Measurements from ENCODE around the gene GLOD4. TPM values are rescaled to one million over a fixed set of nuclear protein-coding genes. Genes with fewer than 3 reads are reported as not detected.

GLOD4 gene
- total and polyA plus RNA-seq, 2 of the 4 experiments (the other 2 are of a cell fraction), result 26.3 to 36.7 TPM

DNA sequence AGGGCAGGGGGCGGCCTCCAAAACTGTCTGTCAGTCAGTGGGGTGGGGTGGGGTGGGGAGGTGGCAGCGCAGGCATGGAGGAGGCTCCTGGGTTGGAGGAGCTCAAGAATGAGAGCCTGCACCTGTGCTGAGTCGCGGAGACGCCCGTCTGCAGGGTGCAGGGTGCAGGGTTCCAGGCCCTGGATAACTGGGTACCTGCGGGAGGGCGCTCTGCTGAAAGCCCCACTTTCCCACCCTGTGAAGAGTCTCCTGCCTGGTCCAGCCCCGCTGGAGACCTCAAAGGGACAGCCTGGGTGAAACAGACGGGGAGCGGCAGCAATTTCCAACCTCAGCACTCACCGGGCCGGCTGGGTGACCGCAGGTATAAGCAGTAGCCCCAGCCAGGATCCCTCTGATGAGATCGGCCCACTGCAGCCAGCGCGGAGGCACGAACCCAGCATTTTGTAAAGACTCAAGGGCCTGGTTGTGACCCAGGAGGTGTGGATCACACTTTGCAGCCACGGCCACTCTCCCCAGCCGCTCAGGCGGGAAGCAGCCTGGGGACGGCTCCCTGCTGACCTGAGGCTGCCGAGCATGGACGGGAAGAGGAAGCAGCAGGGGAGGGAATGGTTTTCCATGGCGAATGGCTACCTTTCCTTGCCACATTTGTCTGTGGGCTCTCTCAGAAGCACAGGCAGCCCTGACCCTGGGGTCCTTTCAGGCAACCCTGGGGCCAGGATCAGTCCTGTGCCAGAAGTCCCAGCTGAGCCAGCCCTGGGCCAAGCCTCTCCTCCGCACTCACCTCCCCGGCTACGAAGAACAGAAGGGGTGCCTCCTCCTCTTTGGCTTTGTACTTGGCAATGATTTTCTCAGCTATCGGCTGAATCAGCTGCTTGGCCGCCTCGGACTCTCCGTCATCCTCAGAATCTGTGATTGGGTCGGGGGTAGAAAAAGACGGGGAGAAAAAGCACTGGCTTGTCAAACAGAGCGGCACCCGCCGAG is 21.1 kb upstream of the GLOD4 start:
- H2AK9ac ChIP-seq (replicated peaks; ENCODE audit: low read depth, low read length, poor library complexity), result no peak overlapping the region
- peaks cover 0 to 4% of the 10 kb centered on the region in 2 experiments; a peak in 2 of 4 replicates for H3K79me1 ChIP-seq (ENCODE audit: low read depth in 1 of 2, low read length in 2 of 2)
- dilution Hi-C loops (cut with HindIII; ENCODE audit: low sequenced_read_pairs, unreplicated experiment), result no loop called here
- no peak overlapping the region for H4K91ac ChIP-seq (ENCODE audit: insufficient read depth, low read depth, low read length)
- ATAC-seq (ENCODE audit: low read depth) (no peak), DNase-seq (no peak)
- no peak overlapping the region for H3K23ac ChIP-seq (ENCODE audit: low read depth, low read length)
- in situ Hi-C loops (cut with MboI; ENCODE audit: low sequenced_read_pairs), result no loop called here
- H3K4me1 ChIP-seq (ENCODE audit: control insufficient read depth, insufficient read depth, low read length), result no peaks in the 10 kb centered on the region
- no peak overlapping the region for H2BK120ac ChIP-seq (ENCODE audit: low read depth, low read length)
- H3K4me2 ChIP-seq (ENCODE audit: low read depth, low read length), result no peak overlapping the region
- no peak overlapping the region for H3K18ac ChIP-seq (ENCODE audit: low read depth, low read length)
- no peaks in the 10 kb centered on the region for H3K27me3 ChIP-seq (ENCODE audit: control insufficient read depth, insufficient read depth, low read length)
- peak overlapping the region; percentile 14 for H2AFZ ChIP-seq (replicated peaks; ENCODE audit: low read length, poor library complexity)
- H2AK5ac ChIP-seq (ENCODE audit: low read depth, low read length), result no peak overlapping the region
- no peak overlapping the region for H3K4ac ChIP-seq (ENCODE audit: low read depth, low read length)
- BruUV-seq (replicated peaks), result no TSS peak
- no peak overlapping the region for H4K8ac ChIP-seq (ENCODE audit: low read depth in 2 of 2, low read length in 2 of 2)
- no peak overlapping the region for H2BK15ac ChIP-seq (ENCODE audit: low read depth, low read length)
- H2BK20ac ChIP-seq (ENCODE audit: low read depth, low read length), result no peak overlapping the region
- H3K27ac ChIP-seq (ENCODE audit: insufficient read depth, low read length), result no peak overlapping the region
- H3K56ac ChIP-seq (ENCODE audit: extremely low read depth, insufficient read depth, low read length), result no peak overlapping the region
- 95% methylated on average over 20 of the region's 37 CpGs; no CpG with 5 or more reads in 1 of the 2 experiments for WGBS, 2 experiments (ENCODE audit: extremely low coverage in 2 of 2, insufficient read length in 1 of 2)
- peaks cover 2% of the 10 kb centered on the region; the same call in 1 of the 2 replicates for H3K9me1 ChIP-seq (ENCODE audit: insufficient read depth, low read length)
- no peak overlapping the region for H3K4me3 ChIP-seq (ENCODE audit: insufficient read depth, low read depth, low read length)
- H2BK5ac ChIP-seq (ENCODE audit: low read depth, low read length, poor library complexity, severe bottlenecking), result no peak overlapping the region
- intact Hi-C loops (cut with micrococcal nuclease), result no loop called here
- H4K5ac ChIP-seq (ENCODE audit: low read depth, low read length), result no peak overlapping the region
- CTCF ChIA-PET, result no interaction called here
- TF ChIP-seq CEBPB (IDR thresholded peaks at IDR 0.05; ENCODE audit: low read depth, low read length) (no peak), POLR2A (IDR thresholded peaks at IDR 0.05; ENCODE audit: low read depth, low read length) (no peak), MAFK (IDR thresholded peaks at IDR 0.05; ENCODE audit: low read depth, low read length) (no peak), MAZ (IDR thresholded peaks at IDR 0.05; ENCODE audit: borderline replicate concordance, low read depth, low read length) (no peak), RAD21 (IDR thresholded peaks at IDR 0.05; ENCODE audit: low read length) (no peak), CHD1 (IDR thresholded peaks at IDR 0.05; ENCODE audit: low read depth, low read length) (no peak), FOS (IDR thresholded peaks at IDR 0.05; ENCODE audit: low read depth, low read length) (no peak), RFX5 (IDR thresholded peaks at IDR 0.05; ENCODE audit: low read depth, low read length) (no peak)
- TF ChIP-seq, protein P1, sequence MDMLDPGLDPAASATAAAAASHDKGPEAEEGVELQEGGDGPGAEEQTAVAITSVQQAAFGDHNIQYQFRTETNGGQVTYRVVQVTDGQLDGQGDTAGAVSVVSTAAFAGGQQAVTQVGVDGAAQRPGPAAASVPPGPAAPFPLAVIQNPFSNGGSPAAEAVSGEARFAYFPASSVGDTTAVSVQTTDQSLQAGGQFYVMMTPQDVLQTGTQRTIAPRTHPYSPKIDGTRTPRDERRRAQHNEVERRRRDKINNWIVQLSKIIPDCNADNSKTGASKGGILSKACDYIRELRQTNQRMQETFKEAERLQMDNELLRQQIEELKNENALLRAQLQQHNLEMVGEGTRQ (IDR thresholded peaks at IDR 0.05; ENCODE audit: low read depth, low read length), result no peak
- TF ChIP-seq, protein P2, sequence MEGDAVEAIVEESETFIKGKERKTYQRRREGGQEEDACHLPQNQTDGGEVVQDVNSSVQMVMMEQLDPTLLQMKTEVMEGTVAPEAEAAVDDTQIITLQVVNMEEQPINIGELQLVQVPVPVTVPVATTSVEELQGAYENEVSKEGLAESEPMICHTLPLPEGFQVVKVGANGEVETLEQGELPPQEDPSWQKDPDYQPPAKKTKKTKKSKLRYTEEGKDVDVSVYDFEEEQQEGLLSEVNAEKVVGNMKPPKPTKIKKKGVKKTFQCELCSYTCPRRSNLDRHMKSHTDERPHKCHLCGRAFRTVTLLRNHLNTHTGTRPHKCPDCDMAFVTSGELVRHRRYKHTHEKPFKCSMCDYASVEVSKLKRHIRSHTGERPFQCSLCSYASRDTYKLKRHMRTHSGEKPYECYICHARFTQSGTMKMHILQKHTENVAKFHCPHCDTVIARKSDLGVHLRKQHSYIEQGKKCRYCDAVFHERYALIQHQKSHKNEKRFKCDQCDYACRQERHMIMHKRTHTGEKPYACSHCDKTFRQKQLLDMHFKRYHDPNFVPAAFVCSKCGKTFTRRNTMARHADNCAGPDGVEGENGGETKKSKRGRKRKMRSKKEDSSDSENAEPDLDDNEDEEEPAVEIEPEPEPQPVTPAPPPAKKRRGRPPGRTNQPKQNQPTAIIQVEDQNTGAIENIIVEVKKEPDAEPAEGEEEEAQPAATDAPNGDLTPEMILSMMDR (conservative IDR thresholded peaks at IDR 0.05; ENCODE audit: low read depth, low read length), result no peak
- H3K9me3 ChIP-seq (ENCODE audit: control insufficient read depth, insufficient read depth, low read length), result no peaks in the 10 kb centered on the region
- POLR2A ChIA-PET (ENCODE audit: unreplicated experiment), result interaction anchor here (0.6 kb wide), 1 partner anchor 8 kb away, joined by 7 read pairs; no protein-coding TSS in a partner anchor
- no peak overlapping the region for H3K9ac ChIP-seq (ENCODE audit: low read depth, low read length)
- H3K14ac ChIP-seq (replicated peaks; ENCODE audit: low read depth, low read length), result no peak overlapping the region
- H4K20me1 ChIP-seq (ENCODE audit: insufficient read depth, low read length), result peaks cover 32% of the 10 kb centered on the region
- H3K36me3 ChIP-seq (ENCODE audit: control insufficient read depth, insufficient read depth, low read length), result peaks cover 71% of the 10 kb centered on the region

All from IMR-90 (cell line).